K562 (cell line): ENCODE measurements around the gene SLC10A1.

Source experiments
- ELF2 ChIP-seq: fragments of 250-450 bp; sonication (Bioruptor Pico); IDR thresholded peaks from 2 replicates; pipeline ENCODE4 v1.5.0; 2021; ENCODE audit warnings: mild to moderate bottlenecking
- MXI1 ChIP-seq: IDR thresholded peaks from 2 replicates; pipeline ENCODE4 v1.6.1; 2011; ENCODE audit warnings: low read depth, mild to moderate bottlenecking, improper control_type of control experiment, low read length
- SIN3A ChIP-seq, 2 experiments: fragments of 150-350 bp in 1 of 2; IDR thresholded peaks; 2 replicates each; pipeline ENCODE4 v1.6.1; 2011 to 2016; ENCODE audit warnings: borderline replicate concordance in 2 of 2, low read depth in 2 of 2, low read length in 2 of 2, mild to moderate bottlenecking in 2 of 2, moderate library complexity in 2 of 2; ENCODE audit not compliant: control insufficient read depth in 1 of 2
- SIX5 ChIP-seq, 2 experiments: IDR thresholded peaks; 2 replicates each; pipeline ENCODE4 v1.6.1; 2011; ENCODE audit warnings: low read length in 2 of 2, borderline replicate concordance in 1 of 2, low read depth in 1 of 2, mild to moderate bottlenecking in 1 of 2, moderate library complexity in 1 of 2; ENCODE audit not compliant: insufficient read depth in 1 of 2
- TGIF2 ChIP-seq: sonication (generic); formaldehyde crosslinking; IDR thresholded peaks from 2 replicates; pipeline ENCODE4 v1.8.1; 2022; ENCODE audit warnings: mild to moderate bottlenecking, missing genetic modification reagents, moderate library complexity
- ZNF584 ChIP-seq: fragments of 200-800 bp; sonication (Bioruptor generic); IDR thresholded peaks from 2 replicates; pipeline ENCODE4 v1.6.1; 2016; ENCODE audit warnings: low read depth, mild to moderate bottlenecking, missing genetic modification characterization, missing compliant biosample characterization
- TF ChIP-seq, protein P1 (sequence below): conservative IDR thresholded peaks from 2 replicates; pipeline ENCODE4 v1.6.1; 2011; ENCODE audit warnings: low read depth, mild to moderate bottlenecking, low read length; ENCODE audit not compliant: control insufficient read depth

DNA sequence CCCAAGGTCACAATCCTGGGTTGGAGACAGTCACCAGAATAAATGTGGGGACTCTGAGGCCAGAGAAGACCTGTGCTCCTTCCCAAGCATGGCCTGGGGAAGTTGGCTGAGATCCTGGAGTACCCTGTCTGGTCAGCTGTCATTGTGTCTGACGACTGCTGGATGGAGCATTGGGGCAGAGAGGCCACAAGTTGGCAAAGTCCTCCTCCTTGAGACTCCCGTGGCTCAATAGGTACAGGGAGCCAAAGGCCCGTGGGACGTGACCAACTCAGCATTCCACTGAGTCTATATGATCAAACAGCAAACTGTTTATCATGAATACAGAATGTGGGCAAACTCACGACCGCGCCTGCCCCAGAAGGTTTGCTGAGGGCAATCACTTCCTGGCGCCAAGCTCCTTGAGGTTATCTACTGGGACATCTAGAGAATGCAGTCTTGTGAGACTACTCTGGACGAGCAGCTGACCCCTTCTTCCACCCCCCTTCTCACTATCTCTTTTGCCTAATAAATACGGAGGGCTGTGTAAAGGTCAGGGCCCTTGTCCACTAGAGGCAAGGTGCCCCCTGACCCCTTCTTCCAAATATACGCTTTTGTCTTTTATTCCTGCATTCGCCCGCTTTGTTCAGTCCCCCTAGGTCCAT is 14.3 kb upstream of the SLC10A1 start:
- TF ChIP-seq SIN3A (IDR thresholded peaks at IDR 0.05; ENCODE audit: borderline replicate concordance in 2 of 2, control insufficient read depth in 1 of 2, low read depth in 2 of 2, low read length in 2 of 2) (no peak), MXI1 (no peak), ZNF584 (CRISPR knock-in tag) (no peak), TGIF2 (CRISPR knock-in tag) (no peak), SIX5 (IDR thresholded peaks at IDR 0.05; ENCODE audit: borderline replicate concordance in 1 of 2, insufficient read depth in 1 of 2, low read depth in 1 of 2, low read length in 2 of 2) (no peak), ELF2 (CRISPR knock-in tag) (no peak)
- TF ChIP-seq, protein P1, sequence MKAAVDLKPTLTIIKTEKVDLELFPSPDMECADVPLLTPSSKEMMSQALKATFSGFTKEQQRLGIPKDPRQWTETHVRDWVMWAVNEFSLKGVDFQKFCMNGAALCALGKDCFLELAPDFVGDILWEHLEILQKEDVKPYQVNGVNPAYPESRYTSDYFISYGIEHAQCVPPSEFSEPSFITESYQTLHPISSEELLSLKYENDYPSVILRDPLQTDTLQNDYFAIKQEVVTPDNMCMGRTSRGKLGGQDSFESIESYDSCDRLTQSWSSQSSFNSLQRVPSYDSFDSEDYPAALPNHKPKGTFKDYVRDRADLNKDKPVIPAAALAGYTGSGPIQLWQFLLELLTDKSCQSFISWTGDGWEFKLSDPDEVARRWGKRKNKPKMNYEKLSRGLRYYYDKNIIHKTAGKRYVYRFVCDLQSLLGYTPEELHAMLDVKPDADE: no peak
